Body of pancreas (tissue), 4 donors: ENCODE results near the gene COL4A6. TPM values are rescaled to one million over a fixed set of nuclear protein-coding genes. Genes with fewer than 3 reads are reported as not detected.
"Not testable (repeated sequence)": the region's sequence is repeated elsewhere in the genome, so short reads cannot be mapped to it uniquely, and the experiment has no call there.

Experiments used
- ATAC-seq: fragments of 150-250 bp; one replicate; pipeline ENCODE4 v1.9.1; 2016
- DNase-seq, 4 donors: peaks; one replicate each; pipeline ENCODE4 v3.0.0-alpha.2; 2019
- H3K27ac ChIP-seq, 4 donors: fragments of 200-600 bp; sonication (generic); 1 replicate in 3 of 4; 2 replicates in 1 of 4; pipeline versions ENCODE4 v1.5.1 to v1.6.1; 2016 to 2019; ENCODE audit warnings: mild to moderate bottlenecking in 1 of 4, mixed read lengths in 1 of 4, moderate library complexity in 1 of 4
- H3K27me3 ChIP-seq, 2 donors: fragments of 200-600 bp; sonication (generic); one replicate each; pipeline ENCODE4 v1.6.0; 2016; ENCODE audit warnings: mild to moderate bottlenecking in 1 of 2
- H3K36me3 ChIP-seq, 2 donors: fragments of 200-600 bp; sonication (generic); replicated peaks in 1 of 2; 2 replicates each; pipeline ENCODE4 v1.5.1; 2016; ENCODE audit warnings: low read depth in 2 of 2; ENCODE audit not compliant: insufficient read depth in 1 of 2
- H3K4me1 ChIP-seq: fragments of 200-600 bp; sonication (generic); one replicate; pipeline ENCODE4 v1.6.0; 2016
- H3K4me3 ChIP-seq, 2 donors: fragments of 200-600 bp; sonication (generic); 1 replicate in 1 of 2; 2 replicates in 1 of 2; pipeline ENCODE4 v1.5.1; 2016 to 2019
- H3K9me3 ChIP-seq, 3 donors: fragments of 200-600 bp; sonication (generic); 1 replicate in 2 of 3; 2 replicates in 1 of 3; pipeline ENCODE4 v1.5.1; 2016
- POLR2A ChIP-seq, 3 donors: fragments of 450-650 bp; IDR thresholded peaks; one replicate each; pipeline ENCODE4 v1.6.1; 2016; ENCODE audit warnings: antibody characterized with exemption in 3 of 3, mild to moderate bottlenecking in 2 of 3
- WGBS, 2 donors: methylation state at CpG; one replicate each; pipeline ENCODE4 v1.1.5; 2017; 5-methylcytosine and 5-hydroxymethylcytosine counted together
- intact Hi-C: fragments of 100-400 bp; cut with DNase I; formaldehyde crosslinking; loops from one replicate; pipeline ENCODE4 v1.15.1; 2023
- total RNA-seq, 2 donors: library from RNA; depleted of rRNA; stranded (reverse); fragments of >200 nt; gene quantifications; one replicate each; pipeline ENCODE4 v1.1.0, GENCODE V29; 2016
- TF ChIP-seq, protein P1 (sequence below), 7 experiments: fragments of 450-650 bp in 4 of 7; fragments of 200-600 bp in 3 of 7; sonication (generic) in 3 of 7; IDR thresholded peaks; one replicate each; pipeline ENCODE4 v1.5.1; 2016 to 2019; ENCODE audit warnings: antibody characterized with exemption in 7 of 7

Gene COL4A6
- total RNA-seq, 2 donors from 2014 or later: under 0.01 to 0.52 TPM

DNA sequence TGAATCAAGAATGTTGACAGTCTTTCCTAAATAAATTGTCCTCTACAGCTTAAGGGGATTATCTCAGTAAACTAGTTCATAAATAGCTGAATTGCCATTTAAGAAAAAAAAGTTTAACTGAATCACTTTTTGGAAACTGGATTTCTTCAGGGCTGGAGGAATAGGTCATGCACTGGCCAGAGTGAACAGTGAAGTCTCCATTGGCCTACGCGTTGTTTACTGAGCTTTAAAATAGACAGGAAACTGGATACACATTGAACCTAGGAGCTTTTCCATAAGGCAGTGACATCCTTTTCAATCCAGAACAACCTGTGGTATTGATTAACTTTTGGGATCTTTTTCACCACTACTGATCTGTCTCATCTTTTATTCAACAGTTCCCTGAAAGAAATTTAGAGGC lies 58.0 kb downstream of the COL4A6 start:
- no peaks in the 10 kb centered on the region for H3K9me3 ChIP-seq
- ATAC-seq: no peak
- no peak overlapping the region for H3K4me3 ChIP-seq
- intact Hi-C loops: no loop called here
- H3K36me3 ChIP-seq: no peaks in the 10 kb centered on the region
- TF ChIP-seq, protein P1, sequence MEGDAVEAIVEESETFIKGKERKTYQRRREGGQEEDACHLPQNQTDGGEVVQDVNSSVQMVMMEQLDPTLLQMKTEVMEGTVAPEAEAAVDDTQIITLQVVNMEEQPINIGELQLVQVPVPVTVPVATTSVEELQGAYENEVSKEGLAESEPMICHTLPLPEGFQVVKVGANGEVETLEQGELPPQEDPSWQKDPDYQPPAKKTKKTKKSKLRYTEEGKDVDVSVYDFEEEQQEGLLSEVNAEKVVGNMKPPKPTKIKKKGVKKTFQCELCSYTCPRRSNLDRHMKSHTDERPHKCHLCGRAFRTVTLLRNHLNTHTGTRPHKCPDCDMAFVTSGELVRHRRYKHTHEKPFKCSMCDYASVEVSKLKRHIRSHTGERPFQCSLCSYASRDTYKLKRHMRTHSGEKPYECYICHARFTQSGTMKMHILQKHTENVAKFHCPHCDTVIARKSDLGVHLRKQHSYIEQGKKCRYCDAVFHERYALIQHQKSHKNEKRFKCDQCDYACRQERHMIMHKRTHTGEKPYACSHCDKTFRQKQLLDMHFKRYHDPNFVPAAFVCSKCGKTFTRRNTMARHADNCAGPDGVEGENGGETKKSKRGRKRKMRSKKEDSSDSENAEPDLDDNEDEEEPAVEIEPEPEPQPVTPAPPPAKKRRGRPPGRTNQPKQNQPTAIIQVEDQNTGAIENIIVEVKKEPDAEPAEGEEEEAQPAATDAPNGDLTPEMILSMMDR (IDR thresholded peaks at IDR 0.05): no peak
- no peak for TF ChIP-seq POLR2A (IDR thresholded peaks at IDR 0.05)
- no peaks in the 10 kb centered on the region for H3K27me3 ChIP-seq
- WGBS, 2 donors: 59 to 64% methylated on average over 2 of the region's 2 CpGs
- H3K27ac ChIP-seq: no peak overlapping the region
- DNase-seq: no peak
- H3K4me1 ChIP-seq: no peaks in the 10 kb centered on the region

DNA sequence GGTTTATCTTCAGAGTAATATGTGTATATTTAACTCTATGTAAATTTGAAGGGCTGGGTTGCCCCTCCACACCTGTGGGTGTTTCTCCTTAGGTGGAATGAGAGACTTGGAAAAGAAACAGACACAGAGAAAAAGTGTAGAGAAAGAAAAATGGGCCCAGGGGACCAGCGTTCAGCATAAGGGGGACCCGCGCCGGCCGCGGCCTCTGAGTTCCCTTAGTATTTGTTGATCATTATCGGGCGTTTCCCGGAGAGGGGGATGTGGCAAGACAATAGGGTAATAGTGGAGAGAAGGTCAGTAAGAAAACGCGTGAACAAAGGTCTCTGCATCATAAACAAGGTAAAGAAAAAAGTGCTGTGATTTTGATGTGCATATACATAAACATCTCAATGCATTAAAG lies 61.4 kb downstream of the COL4A6 start:
- DNase-seq, H3K4me3 ChIP-seq, H3K27ac ChIP-seq, H3K36me3 ChIP-seq, H3K4me1 ChIP-seq, intact Hi-C loops, H3K27me3 ChIP-seq, ATAC-seq, H3K9me3 ChIP-seq: not testable (repeated sequence)
- WGBS, 2 donors: 28 to 30% methylated on average over 11 of the region's 11 CpGs

DNA sequence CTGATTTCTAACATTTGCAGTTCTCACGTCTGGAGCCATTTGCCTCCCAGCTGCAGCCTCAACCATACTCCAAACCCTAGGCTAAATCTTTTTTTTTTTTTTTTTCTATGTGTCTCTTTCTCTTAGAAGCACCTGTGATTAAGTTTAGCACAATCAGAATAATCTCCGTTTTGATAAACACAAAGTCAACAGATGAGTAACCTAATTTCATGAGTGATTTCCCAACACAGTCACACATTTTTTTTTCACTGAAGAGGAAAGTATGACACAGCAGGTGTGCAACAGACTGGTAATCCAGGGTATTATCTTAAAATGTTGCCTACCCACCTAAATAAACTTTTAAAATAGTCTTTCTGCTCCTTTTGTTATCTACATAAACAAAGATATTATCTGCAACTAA lies 62.6 kb downstream of the COL4A6 start:
- H3K27ac ChIP-seq, H3K36me3 ChIP-seq, H3K4me1 ChIP-seq, H3K9me3 ChIP-seq, ATAC-seq, H3K4me3 ChIP-seq, DNase-seq, intact Hi-C loops, H3K27me3 ChIP-seq: not testable (repeated sequence)
- WGBS, 2 donors: 29 to 39% methylated on average over 2 of the region's 2 CpGs

DNA sequence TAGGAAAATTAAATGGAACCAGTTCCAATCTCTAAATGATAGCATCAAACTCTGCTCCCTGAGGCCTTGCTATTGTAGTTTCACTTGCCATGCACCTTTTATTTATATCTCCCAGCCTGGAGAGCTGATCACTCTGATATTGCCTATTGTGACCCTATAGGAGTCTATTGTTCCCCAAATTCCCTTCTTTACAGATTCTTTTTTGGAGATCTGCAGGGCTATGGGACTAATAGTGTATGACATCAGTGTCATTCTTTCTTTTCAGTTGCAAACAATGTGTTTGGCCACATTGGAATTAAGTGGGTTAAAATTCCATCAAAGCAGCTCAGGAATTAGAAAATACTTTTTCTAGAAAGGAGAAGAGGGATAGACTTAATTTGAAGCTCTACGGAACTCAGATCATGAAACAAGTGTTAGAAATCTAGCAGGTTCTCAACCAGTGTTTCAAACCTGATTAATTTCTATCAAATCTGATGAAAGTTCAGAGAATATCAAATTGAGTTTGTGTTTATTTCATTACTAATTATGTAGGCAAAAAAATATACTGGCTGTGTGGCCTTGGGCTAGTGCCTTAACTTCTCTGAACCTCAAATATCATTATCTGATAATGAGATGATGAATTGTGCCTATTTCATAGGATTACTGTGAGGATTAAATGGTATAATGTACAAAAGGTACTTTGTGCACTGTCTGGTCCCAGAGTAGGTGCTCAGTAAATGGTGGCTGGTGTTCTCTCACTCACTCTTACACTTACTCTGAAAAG lies 71.4 kb downstream of the COL4A6 start:
- DNase-seq (no peak), ATAC-seq (no peak)
- no peak overlapping the region for H3K27ac ChIP-seq
- intact Hi-C loops: no loop called here
- no peaks in the 10 kb centered on the region for H3K27me3 ChIP-seq
- 92 to 100% methylated on average over 1 of the region's 1 CpG for WGBS, 2 donors
- no peak overlapping the region for H3K4me3 ChIP-seq
- H3K9me3 ChIP-seq: no peaks in the 10 kb centered on the region
- no peaks in the 10 kb centered on the region for H3K36me3 ChIP-seq
- no peaks in the 10 kb centered on the region for H3K4me1 ChIP-seq
- TF ChIP-seq, protein P1 (IDR thresholded peaks at IDR 0.05): no peak
- TF ChIP-seq POLR2A (IDR thresholded peaks at IDR 0.05): no peak

DNA sequence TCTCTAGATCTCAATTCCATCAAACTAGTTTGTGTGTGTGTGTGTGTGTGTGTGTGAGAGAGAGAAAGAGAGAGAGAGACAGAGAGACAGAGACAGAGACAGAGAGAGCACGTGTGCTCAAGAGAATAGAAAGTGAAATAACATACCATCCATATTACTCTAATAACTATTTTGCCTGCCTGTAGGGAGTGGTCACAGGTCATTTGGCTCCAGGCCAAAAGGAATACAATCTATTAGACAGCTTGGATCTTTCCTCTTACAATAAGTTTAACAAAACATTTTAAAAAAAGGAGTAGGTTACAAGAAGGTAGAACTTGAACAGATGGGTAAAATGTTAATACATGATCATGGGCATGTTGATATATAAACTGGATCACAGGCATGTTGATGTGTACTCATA lies 76.2 kb downstream of the COL4A6 start:
- no peak for DNase-seq
- Histone ChIP-seq H3K4me1 (no peaks in the 10 kb centered on the region), H3K27me3 (no peaks in the 10 kb centered on the region), H3K27ac (no peak overlapping the region), H3K36me3 (no peaks in the 10 kb centered on the region), H3K9me3 (no peaks in the 10 kb centered on the region), H3K4me3 (no peak overlapping the region)
- no peak for ATAC-seq
- intact Hi-C loops: no loop called here
- WGBS, 2 donors: 6 to 17% methylated on average over 1 of the region's 1 CpG
- no peak for TF ChIP-seq POLR2A (IDR thresholded peaks at IDR 0.05)
- TF ChIP-seq, protein P1 (IDR thresholded peaks at IDR 0.05): no peak

DNA sequence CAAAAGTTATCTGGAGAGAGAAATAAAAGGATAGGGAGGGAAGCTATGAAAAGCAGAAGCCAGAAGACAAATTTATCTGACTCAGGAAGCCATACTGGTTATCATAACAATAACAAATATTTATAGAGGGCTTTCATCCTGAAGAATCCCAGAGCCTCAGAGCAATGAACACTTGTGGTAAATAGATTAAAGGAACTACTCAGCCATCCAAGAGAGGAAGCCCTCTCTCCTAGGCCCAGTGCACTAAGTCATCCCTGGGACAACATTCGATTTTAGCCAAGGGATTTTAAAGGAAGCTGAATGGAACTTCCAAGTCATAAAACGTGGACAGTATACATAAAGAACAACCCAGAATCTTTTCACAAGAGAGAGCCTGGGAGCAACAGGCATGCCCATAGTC lies 76.9 kb downstream of the COL4A6 start:
- intact Hi-C loops: no loop called here
- Histone ChIP-seq H3K36me3 (no peaks in the 10 kb centered on the region), H3K4me1 (no peaks in the 10 kb centered on the region), H3K4me3 (no peak overlapping the region), H3K27ac (no peak overlapping the region), H3K9me3 (no peaks in the 10 kb centered on the region), H3K27me3 (no peaks in the 10 kb centered on the region)
- ATAC-seq (no peak), DNase-seq (no peak)
- TF ChIP-seq POLR2A (IDR thresholded peaks at IDR 0.05): no peak
- TF ChIP-seq, protein P1 (IDR thresholded peaks at IDR 0.05): no peak
- 39 to 47% methylated on average over 2 of the region's 2 CpGs for WGBS, 2 donors
